Astrocyte of the spinal cord (primary cell): ENCODE measurements around the gene LSM14A.

Experiments used
- DNase-seq: peaks from one replicate; pipeline ENCODE4 v3.0.0; 2011; ENCODE audit warnings: low read depth, low spot score
- H3K4me3 ChIP-seq: 2 replicates; pipeline ENCODE4 v1.5.1; 2011; ENCODE audit warnings: low read depth, mild to moderate bottlenecking, low read length, moderate library complexity
- in situ Hi-C: cut with HindIII; loops from 2 replicates; pipeline ENCODE4 v1.10.0; 2017; ENCODE audit warnings: low sequenced_read_pairs
- TF ChIP-seq, protein P1 (sequence below): IDR thresholded peaks from 2 replicates; pipeline ENCODE4 v1.5.1; 2012; ENCODE audit warnings: low read depth, mild to moderate bottlenecking, low read length, inconsistent platforms

Gene LSM14A

DNA sequence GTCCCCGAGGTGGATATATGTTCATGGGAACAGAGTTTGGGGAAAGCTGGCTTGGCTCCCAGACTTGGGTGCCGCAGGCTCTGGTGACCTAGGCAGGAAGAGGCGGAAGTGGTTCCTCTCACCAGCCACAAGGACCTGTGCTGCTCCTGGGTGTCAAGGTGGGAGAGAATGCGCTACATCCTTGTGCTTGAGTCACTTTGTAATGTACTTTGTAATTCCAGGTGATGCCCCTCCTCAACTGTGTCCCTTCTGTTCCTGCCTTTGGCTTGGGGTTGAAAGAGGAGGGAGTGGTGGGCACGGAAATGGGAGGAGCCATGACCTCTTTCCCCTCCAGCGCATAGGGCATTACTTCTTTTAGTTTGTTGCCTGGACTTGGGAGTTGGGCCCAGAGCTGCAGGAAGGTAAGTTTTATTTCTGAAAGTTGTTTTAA, 92.9 kb downstream of the LSM14A start:
- in situ Hi-C loops, result no loop called here
- H3K4me3 ChIP-seq, result no peak overlapping the region
- TF ChIP-seq, protein P1, sequence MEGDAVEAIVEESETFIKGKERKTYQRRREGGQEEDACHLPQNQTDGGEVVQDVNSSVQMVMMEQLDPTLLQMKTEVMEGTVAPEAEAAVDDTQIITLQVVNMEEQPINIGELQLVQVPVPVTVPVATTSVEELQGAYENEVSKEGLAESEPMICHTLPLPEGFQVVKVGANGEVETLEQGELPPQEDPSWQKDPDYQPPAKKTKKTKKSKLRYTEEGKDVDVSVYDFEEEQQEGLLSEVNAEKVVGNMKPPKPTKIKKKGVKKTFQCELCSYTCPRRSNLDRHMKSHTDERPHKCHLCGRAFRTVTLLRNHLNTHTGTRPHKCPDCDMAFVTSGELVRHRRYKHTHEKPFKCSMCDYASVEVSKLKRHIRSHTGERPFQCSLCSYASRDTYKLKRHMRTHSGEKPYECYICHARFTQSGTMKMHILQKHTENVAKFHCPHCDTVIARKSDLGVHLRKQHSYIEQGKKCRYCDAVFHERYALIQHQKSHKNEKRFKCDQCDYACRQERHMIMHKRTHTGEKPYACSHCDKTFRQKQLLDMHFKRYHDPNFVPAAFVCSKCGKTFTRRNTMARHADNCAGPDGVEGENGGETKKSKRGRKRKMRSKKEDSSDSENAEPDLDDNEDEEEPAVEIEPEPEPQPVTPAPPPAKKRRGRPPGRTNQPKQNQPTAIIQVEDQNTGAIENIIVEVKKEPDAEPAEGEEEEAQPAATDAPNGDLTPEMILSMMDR, result no peak
- no peak for DNase-seq

DNA sequence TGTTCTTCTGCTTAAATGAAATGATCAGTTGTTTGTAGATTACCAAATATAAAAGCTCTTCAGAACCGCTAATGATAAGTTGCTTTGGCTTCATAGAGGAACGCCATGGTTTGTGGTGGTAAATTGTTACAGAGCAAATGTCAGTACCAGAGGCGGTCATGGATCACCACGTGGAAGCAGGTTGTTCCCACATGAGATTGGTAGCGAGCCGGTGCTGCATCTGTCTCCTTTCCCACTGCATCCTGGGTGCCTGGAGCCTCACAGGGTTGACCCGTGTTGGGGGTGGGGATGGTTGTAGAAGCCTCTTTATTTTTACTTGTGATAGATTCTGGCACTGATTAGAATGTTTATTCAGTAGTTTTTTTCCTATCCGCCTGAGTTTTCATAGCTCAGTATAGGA, 96.8 kb downstream of the LSM14A start:
- H3K4me3 ChIP-seq, result no peak overlapping the region
- in situ Hi-C loops, result no loop called here
- TF ChIP-seq, protein P1, result no peak
- no peak for DNase-seq

DNA sequence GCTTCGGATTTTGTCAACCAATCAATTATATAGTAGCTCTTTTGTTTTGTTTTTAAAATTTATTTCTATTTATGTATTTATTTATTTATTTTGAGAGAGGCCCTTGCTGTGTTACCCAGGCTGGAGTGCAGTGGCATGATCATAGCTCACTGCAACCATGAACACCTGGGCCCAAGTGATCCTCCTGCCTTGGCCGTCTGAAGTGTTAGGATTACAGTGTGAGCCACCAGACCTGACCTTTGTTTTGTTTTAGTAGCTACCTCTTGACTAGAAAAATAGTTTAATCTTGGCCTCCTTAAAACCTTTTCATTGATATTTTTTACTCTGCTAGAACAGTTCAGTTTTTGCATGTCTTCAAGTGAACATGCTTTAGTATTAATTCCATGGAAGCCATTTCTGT, 97.2 kb downstream of the LSM14A start:
- in situ Hi-C loops, result no loop called here
- no peak overlapping the region for H3K4me3 ChIP-seq
- DNase-seq, result no peak
- TF ChIP-seq, protein P1, result no peak

DNA sequence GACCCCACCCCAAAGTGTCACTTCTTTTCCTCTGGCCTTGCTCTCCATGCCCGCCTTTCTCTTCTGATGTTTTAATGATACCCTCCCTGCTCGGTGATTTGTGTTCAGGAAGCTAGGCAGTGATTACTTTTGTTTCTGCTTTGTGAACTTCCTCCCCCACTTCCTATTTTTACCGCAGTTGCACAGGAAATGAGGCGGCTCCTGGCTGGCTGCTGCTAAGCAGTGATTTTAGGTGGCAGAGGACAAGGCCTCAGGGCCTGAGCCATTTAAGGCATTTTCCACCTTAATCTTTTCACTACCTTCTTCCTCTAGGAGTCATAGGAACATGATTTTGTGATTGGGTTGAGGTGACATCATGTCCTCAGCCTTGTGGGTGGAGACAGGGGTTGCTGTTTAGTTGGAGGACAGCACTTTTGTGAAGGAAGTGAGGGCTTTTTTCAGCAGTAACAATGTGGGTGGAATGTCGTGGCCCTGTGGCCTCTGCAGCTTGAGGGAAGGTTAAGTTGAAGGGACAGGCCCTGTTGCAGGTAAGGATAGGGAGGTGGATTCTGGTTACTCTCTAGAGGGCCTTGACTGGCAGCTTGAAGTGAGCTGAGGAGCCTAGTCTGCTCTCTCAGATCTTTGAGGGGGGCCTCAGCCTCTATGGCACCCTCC, 97.8 kb downstream of the LSM14A start:
- H3K4me3 ChIP-seq, result no peak overlapping the region
- in situ Hi-C loops, result no loop called here
- DNase-seq, result peak; percentile 65
- TF ChIP-seq, protein P1, result no peak

DNA sequence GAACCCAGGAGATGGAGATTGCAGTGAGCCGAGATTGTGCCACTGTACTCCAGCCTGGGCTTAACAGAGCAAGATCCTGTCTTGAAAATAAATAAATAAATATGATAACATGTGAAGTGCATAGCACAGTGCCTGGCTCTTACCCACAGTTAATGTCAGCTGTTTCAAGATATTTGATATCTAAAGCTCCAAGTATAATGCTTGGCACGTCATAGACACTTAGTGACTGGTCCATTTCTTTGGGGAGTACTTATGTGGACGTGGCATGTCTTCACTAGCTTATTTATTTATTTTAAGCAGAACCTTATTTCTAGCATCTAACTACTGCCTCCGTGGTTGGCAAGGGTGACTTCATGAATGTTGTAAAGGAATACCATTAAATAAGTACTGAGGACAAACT, 100.8 kb downstream of the LSM14A start:
- TF ChIP-seq, protein P1, result no peak
- no peak overlapping the region for H3K4me3 ChIP-seq
- in situ Hi-C loops, result no loop called here
- no peak for DNase-seq

DNA sequence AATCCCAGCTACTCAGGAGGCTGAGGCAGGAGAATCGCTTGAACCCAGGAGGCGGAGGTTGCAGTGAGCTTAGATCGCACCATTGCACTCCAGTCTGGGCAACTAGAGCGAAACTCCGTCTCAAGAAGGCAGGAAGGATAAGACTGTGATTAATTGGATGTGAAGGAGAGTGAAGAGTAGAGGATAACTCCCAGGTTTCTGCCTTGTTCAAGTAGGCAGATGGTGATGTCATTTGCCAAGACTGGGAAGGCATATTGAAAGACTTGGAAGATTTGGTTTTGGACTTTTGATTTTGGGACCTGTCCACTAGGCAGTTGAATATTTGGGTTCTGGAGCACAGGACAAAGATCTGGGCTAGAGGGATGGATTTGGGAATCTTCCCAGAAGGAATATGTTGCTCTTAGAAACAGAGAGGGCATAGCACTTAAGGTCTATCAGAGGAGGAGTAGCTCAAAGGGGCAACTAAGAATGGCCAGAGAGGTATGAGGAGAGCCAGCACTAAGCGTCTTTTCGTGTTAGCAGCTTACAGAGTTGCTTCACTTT, 102.1 kb downstream of the LSM14A start:
- H3K4me3 ChIP-seq, result no peak overlapping the region
- in situ Hi-C loops, result no loop called here
- TF ChIP-seq, protein P1, result no peak
- DNase-seq, result no peak
